ENCODE results near the gene PPP1R12B. TPM values are rescaled to one million over a fixed set of nuclear protein-coding genes. Genes with fewer than 3 reads are reported as not detected.
"Not testable (repeated sequence)": the region's sequence is repeated elsewhere in the genome, so short reads cannot be mapped to it uniquely, and the experiment has no call there.

PPP1R12B gene
- total and polyA plus RNA-seq, 2 donors (not counting 1 experiment from before 2014, with no cell fraction given), result 13.4 to 21.7 TPM

DNA sequence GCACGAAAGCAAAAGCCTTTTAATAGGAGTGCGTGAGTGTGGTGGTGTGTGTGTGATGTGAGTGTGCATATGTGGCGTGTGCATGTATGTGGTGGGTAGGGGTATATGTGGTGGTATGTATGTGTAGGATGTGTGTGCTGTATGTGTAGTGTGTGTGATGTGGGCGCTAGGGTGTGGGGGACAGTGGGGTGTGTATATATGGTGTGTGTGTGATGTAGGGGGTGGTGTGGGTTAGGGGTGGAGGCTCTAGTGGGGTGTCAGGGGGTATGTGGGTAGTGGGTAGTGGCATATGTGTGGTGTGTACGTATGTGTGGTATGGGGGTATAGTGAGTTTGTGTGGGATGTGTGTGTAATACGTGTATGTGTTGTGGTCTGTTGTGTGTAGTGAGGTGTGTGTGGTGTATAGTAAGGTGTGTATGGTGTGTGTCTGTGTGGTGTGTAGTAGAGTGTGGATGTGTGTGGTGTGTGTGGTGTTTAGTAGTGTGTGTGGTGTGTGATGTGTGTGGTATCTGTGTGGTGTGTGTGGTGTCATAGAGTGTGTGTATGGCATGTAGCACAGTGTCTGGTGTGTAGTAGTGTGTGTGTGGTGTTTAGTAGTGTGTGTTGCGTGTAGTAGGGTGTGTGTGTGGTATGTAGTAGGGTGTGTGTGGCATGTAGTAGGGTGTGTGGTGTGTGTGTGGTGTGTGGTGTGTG, 275.7 kb downstream of the PPP1R12B start:
- no peak overlapping the region for H3K27ac ChIP-seq (ENCODE audit: insufficient read depth, low read length)
- peaks cover 8% of the 10 kb centered on the region for H3K4me1 ChIP-seq (ENCODE audit: control insufficient read depth, extremely low read depth, insufficient read depth, low read length)
- no peaks in the 10 kb centered on the region for H3K79me2 ChIP-seq (ENCODE audit: control insufficient read depth, insufficient read depth, low read length)
- H2AFZ ChIP-seq (ENCODE audit: low read length), result no peak overlapping the region
- H3K4me2 ChIP-seq (ENCODE audit: extremely low read depth, insufficient read depth, low read length), result no peak overlapping the region
- no peak overlapping the region for H3K9ac ChIP-seq (ENCODE audit: insufficient read depth, low read length)
- H3K9me3 ChIP-seq (ENCODE audit: control insufficient read depth, insufficient read depth, low read depth, low read length), result no peaks in the 10 kb centered on the region
- no peak overlapping the region for H3K4me3 ChIP-seq (replicated peaks in 1 of 4; ENCODE audit: control extremely low read depth in 1 of 4, insufficient read depth in 1 of 4, low read depth in 3 of 4, low read length in 4 of 4)
- H3K27me3 ChIP-seq (ENCODE audit: control insufficient read depth, insufficient read depth, low read length), result no peaks in the 10 kb centered on the region
- no peak for TF ChIP-seq EZH2 (IDR thresholded peaks at IDR 0.05; ENCODE audit: low read length, missing control alignments)
- TF ChIP-seq, protein P1, sequence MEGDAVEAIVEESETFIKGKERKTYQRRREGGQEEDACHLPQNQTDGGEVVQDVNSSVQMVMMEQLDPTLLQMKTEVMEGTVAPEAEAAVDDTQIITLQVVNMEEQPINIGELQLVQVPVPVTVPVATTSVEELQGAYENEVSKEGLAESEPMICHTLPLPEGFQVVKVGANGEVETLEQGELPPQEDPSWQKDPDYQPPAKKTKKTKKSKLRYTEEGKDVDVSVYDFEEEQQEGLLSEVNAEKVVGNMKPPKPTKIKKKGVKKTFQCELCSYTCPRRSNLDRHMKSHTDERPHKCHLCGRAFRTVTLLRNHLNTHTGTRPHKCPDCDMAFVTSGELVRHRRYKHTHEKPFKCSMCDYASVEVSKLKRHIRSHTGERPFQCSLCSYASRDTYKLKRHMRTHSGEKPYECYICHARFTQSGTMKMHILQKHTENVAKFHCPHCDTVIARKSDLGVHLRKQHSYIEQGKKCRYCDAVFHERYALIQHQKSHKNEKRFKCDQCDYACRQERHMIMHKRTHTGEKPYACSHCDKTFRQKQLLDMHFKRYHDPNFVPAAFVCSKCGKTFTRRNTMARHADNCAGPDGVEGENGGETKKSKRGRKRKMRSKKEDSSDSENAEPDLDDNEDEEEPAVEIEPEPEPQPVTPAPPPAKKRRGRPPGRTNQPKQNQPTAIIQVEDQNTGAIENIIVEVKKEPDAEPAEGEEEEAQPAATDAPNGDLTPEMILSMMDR (conservative IDR thresholded peaks at IDR 0.05 in 1 of 2, IDR thresholded peaks at IDR 0.05 in 1 of 2; ENCODE audit: low read depth in 1 of 2, low read length in 2 of 2), result no peak
- no peaks in the 10 kb centered on the region for H3K36me3 ChIP-seq (ENCODE audit: control insufficient read depth, insufficient read depth, low read length)
- no peak for DNase-seq (ENCODE audit: low read depth in 2 of 2)
- H4K20me1 ChIP-seq (ENCODE audit: control insufficient read depth, extremely low read depth, insufficient read depth, low read length), result no peaks in the 10 kb centered on the region

DNA sequence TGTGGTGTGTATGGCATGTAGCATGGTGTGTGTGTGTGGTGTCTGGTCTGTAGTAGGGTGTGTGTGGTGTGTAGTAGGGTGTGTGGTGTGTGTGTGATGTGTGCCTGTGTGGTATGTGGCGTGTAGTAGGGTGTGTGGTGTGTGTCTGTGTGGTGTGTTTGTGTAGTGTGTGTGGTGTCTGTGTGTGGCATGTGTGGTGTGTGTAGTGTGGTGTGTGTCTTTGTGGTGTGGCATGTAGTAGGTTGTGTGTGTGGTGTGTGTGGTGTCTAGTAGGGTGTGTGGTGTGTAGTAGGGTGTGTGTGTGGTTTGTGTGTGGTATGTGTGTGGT, 276.2 kb downstream of the PPP1R12B start:
- H4K20me1 ChIP-seq (ENCODE audit: control insufficient read depth, extremely low read depth, insufficient read depth, low read length), result no peaks in the 10 kb centered on the region
- no peaks in the 10 kb centered on the region for H3K79me2 ChIP-seq (ENCODE audit: control insufficient read depth, insufficient read depth, low read length)
- H3K27me3 ChIP-seq (ENCODE audit: control insufficient read depth, insufficient read depth, low read length), result no peaks in the 10 kb centered on the region
- H3K9ac ChIP-seq (ENCODE audit: insufficient read depth, low read length), result no peak overlapping the region
- no peaks in the 10 kb centered on the region for H3K9me3 ChIP-seq (ENCODE audit: control insufficient read depth, insufficient read depth, low read depth, low read length)
- no peak overlapping the region for H3K4me2 ChIP-seq (ENCODE audit: extremely low read depth, insufficient read depth, low read length)
- DNase-seq (ENCODE audit: low read depth in 2 of 2), result peak; percentile 14 to 15
- no peak overlapping the region for H2AFZ ChIP-seq (ENCODE audit: low read length)
- no peaks in the 10 kb centered on the region for H3K36me3 ChIP-seq (ENCODE audit: control insufficient read depth, insufficient read depth, low read length)
- peaks cover 8% of the 10 kb centered on the region for H3K4me1 ChIP-seq (ENCODE audit: control insufficient read depth, extremely low read depth, insufficient read depth, low read length)
- no peak for TF ChIP-seq EZH2 (IDR thresholded peaks at IDR 0.05; ENCODE audit: low read length, missing control alignments)
- TF ChIP-seq, protein P1 (conservative IDR thresholded peaks at IDR 0.05 in 1 of 2, IDR thresholded peaks at IDR 0.05 in 1 of 2; ENCODE audit: low read depth in 1 of 2, low read length in 2 of 2), result no peak
- no peak overlapping the region for H3K27ac ChIP-seq (ENCODE audit: insufficient read depth, low read length)
- no peak overlapping the region for H3K4me3 ChIP-seq (replicated peaks in 1 of 4; ENCODE audit: control extremely low read depth in 1 of 4, insufficient read depth in 1 of 4, low read depth in 3 of 4, low read length in 4 of 4)

DNA sequence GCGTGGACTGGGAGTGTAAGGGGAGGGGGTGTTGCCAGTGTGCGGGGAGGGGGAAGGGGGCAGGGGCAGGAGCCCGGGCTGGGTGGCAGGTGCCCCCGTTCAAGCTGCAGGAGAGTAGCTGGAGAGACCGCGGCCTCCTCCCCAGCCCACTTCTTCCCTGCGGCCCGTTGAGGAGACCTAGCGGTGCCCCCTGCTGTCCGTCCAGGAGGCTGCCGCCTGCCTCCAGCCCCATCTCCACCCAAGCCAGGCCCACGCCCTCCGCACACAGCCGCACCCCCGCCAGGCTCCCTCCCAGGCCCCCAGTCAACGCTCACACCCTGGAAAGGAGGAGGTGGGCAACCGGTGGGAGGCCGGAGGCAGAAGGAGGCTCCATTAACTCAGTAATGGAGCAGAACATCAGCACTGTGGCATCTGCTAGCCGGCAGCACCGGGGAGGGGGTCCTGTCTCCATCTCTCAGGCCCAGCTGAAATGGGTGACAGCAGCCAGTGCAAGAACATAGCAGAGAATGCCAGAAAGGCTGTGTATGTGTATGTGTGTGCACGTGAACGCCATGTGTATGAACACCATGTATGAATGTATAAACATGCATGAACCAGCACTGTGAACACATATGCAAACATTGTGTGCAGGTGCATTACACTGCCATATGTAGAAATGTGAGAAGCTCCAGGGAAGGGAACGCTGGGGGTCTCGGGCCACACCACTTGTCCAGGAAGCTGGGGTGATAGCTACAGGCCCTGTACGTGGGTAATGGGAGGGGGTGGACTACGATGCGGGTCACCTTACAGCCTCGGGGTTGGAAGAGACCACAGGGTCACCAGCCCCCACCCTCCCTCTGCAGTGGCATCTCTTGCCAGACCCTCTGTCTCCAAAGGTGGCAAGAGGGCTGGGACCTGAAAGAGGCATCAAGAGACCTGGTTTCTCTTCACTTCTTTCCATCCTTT, 277.2 kb downstream of the PPP1R12B start:
- no peak overlapping the region for H2AFZ ChIP-seq (ENCODE audit: low read length)
- H3K4me2 ChIP-seq (ENCODE audit: extremely low read depth, insufficient read depth, low read length), result no peak overlapping the region
- no peaks in the 10 kb centered on the region for H3K9me3 ChIP-seq (ENCODE audit: control insufficient read depth, insufficient read depth, low read depth, low read length)
- TF ChIP-seq, protein P1 (conservative IDR thresholded peaks at IDR 0.05 in 1 of 2, IDR thresholded peaks at IDR 0.05 in 1 of 2; ENCODE audit: low read depth in 1 of 2, low read length in 2 of 2), result peak; percentile 52 to 64
- TF ChIP-seq EZH2 (IDR thresholded peaks at IDR 0.05; ENCODE audit: low read length, missing control alignments), result no peak
- no peak overlapping the region for H3K27ac ChIP-seq (ENCODE audit: insufficient read depth, low read length)
- H3K27me3 ChIP-seq (ENCODE audit: control insufficient read depth, insufficient read depth, low read length), result no peaks in the 10 kb centered on the region
- DNase-seq (ENCODE audit: low read depth in 2 of 2), result peak; percentile 57 to 58
- no peak overlapping the region for H3K4me3 ChIP-seq (replicated peaks in 1 of 4; ENCODE audit: control extremely low read depth in 1 of 4, insufficient read depth in 1 of 4, low read depth in 3 of 4, low read length in 4 of 4)
- H3K4me1 ChIP-seq (ENCODE audit: control insufficient read depth, extremely low read depth, insufficient read depth, low read length), result peaks cover 8% of the 10 kb centered on the region
- H3K9ac ChIP-seq (ENCODE audit: insufficient read depth, low read length), result no peak overlapping the region
- no peaks in the 10 kb centered on the region for H4K20me1 ChIP-seq (ENCODE audit: control insufficient read depth, extremely low read depth, insufficient read depth, low read length)
- H3K36me3 ChIP-seq (ENCODE audit: control insufficient read depth, insufficient read depth, low read length), result no peaks in the 10 kb centered on the region
- H3K79me2 ChIP-seq (ENCODE audit: control insufficient read depth, insufficient read depth, low read length), result no peaks in the 10 kb centered on the region

DNA sequence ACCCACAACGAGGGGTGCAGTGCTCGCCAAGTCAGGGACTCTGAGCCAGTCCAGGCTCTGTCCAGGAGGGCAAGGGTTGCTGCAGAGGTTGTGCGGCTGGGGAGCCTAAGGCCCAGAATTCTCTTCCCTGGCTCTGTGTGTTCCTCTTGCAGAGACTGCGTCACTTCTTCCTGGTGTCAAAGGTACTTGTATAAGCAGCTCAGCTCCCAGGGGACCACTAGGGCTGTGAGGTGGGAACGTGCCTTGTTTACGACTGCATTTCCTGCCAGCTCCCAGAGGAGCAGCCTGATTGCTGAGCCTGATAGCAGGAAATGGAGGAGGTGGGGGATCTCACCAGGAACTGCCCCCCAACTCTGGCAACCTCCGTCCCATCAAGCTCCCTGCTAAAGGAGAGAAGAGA, 278.5 kb downstream of the PPP1R12B start:
- H2AFZ ChIP-seq (ENCODE audit: low read length); H3K9ac ChIP-seq (ENCODE audit: insufficient read depth, low read length); H3K4me3 ChIP-seq (replicated peaks in 1 of 4; ENCODE audit: control extremely low read depth in 1 of 4, insufficient read depth in 1 of 4, low read depth in 3 of 4, low read length in 4 of 4); H4K20me1 ChIP-seq (ENCODE audit: control insufficient read depth, extremely low read depth, insufficient read depth, low read length); H3K27ac ChIP-seq (ENCODE audit: insufficient read depth, low read length); H3K27me3 ChIP-seq (ENCODE audit: control insufficient read depth, insufficient read depth, low read length); H3K4me2 ChIP-seq (ENCODE audit: extremely low read depth, insufficient read depth, low read length); H3K79me2 ChIP-seq (ENCODE audit: control insufficient read depth, insufficient read depth, low read length); H3K9me3 ChIP-seq (ENCODE audit: control insufficient read depth, insufficient read depth, low read depth, low read length); H3K4me1 ChIP-seq (ENCODE audit: control insufficient read depth, extremely low read depth, insufficient read depth, low read length); H3K36me3 ChIP-seq (ENCODE audit: control insufficient read depth, insufficient read depth, low read length); DNase-seq (ENCODE audit: low read depth in 2 of 2): not testable (repeated sequence)
